ENCODE results near the gene DMD. TPM values are rescaled to one million over a fixed set of nuclear protein-coding genes. Genes with fewer than 3 reads are reported as not detected.

Gene DMD
- total RNA-seq, 1 donor from 2014 or later, result 9.7 TPM

DNA sequence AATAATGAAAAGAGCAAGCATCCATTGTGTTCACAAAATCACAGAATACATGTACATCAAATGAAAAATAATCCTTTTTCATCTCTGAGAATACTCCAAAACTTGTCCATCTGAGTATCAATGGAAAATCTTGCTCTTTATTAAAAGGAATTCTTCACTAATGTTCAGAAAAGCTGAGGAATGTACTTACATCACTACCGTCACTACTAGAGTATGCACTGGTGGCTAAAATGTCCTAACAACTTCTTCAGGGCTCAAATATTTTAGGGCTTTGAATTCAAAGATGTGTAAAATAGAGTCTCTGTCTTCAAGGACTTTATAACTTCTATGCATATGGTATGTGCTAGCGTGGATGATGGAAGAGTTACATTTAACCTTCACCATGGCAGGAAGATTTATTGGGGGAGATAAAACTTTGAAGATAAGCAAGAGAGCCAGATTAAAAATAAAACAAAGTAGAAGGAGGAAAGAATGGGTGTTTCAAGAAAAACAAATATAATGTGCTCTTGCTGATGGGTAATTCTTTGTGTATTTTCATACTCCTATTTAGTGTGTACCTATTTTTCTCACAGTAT is 55.1 kb downstream of the DMD start:
- H3K4me1 Mint-ChIP-seq, result peaks cover 4% of the 10 kb centered on the region
- no peak for DNase-seq (ENCODE audit: low read depth, low spot score)
- H3K36me3 Mint-ChIP-seq (ENCODE audit: low read depth), result no peaks in the 10 kb centered on the region
- H3K27me3 Mint-ChIP-seq (ENCODE audit: low read depth), result no peaks in the 10 kb centered on the region
- TF ChIP-seq, protein P1, sequence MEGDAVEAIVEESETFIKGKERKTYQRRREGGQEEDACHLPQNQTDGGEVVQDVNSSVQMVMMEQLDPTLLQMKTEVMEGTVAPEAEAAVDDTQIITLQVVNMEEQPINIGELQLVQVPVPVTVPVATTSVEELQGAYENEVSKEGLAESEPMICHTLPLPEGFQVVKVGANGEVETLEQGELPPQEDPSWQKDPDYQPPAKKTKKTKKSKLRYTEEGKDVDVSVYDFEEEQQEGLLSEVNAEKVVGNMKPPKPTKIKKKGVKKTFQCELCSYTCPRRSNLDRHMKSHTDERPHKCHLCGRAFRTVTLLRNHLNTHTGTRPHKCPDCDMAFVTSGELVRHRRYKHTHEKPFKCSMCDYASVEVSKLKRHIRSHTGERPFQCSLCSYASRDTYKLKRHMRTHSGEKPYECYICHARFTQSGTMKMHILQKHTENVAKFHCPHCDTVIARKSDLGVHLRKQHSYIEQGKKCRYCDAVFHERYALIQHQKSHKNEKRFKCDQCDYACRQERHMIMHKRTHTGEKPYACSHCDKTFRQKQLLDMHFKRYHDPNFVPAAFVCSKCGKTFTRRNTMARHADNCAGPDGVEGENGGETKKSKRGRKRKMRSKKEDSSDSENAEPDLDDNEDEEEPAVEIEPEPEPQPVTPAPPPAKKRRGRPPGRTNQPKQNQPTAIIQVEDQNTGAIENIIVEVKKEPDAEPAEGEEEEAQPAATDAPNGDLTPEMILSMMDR (conservative IDR thresholded peaks at IDR 0.05), result no peak
- H3K27ac Mint-ChIP-seq (ENCODE audit: unreplicated experiment), result no peak overlapping the region
- no peak overlapping the region for H3K4me3 Mint-ChIP-seq
- no peaks in the 10 kb centered on the region for H3K9me3 Mint-ChIP-seq

DNA sequence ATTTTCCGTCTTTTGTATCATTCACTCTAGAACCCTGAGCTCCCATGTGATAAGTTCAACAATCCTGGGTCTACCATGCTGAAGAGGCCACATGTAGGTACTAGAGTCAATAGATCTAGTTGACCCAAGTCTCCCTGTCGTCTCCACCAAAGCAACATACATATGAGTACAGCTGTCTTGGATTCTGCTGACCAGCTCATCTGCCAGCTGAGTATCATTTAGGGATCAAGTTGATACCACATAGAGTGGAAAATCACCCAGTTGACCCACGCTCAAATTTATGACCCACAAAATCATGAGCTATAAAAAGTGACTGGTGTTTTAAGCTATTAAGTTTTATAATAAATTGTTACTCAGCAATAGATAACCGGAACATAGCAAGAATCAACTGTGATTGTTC is 61.8 kb downstream of the DMD start:
- Mint-ChIP-seq H3K36me3 (ENCODE audit: low read depth) (no peaks in the 10 kb centered on the region), H3K9me3 (no peaks in the 10 kb centered on the region), H3K4me1 (no peaks in the 10 kb centered on the region), H3K27ac (ENCODE audit: unreplicated experiment) (no peak overlapping the region), H3K27me3 (ENCODE audit: low read depth) (no peaks in the 10 kb centered on the region), H3K4me3 (no peak overlapping the region)
- no peak for DNase-seq (ENCODE audit: low read depth, low spot score)
- TF ChIP-seq, protein P1 (conservative IDR thresholded peaks at IDR 0.05), result no peak

DNA sequence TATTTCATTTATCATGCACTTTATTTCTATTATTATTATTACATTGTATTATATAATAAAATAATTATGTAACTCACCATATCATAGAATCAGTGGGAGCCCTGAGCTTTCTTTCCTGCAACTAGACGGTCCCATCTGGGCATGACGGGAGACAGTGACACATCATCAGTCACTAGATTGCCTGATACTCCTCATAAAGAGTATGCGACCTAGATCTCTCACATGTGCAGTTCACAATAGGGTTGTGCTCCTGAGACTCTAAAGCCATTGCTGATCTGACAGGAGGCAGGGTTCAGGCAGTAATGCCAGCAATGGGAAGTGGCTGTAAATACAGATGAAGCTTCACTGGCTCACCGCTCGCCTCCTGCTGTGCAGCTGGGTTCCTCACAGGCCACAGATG is 62.3 kb downstream of the DMD start:
- H3K36me3 Mint-ChIP-seq (ENCODE audit: low read depth), result no peaks in the 10 kb centered on the region
- H3K27ac Mint-ChIP-seq (ENCODE audit: unreplicated experiment), result no peak overlapping the region
- TF ChIP-seq, protein P1 (conservative IDR thresholded peaks at IDR 0.05), result no peak
- DNase-seq (ENCODE audit: low read depth, low spot score), result no peak
- H3K4me1 Mint-ChIP-seq, result no peaks in the 10 kb centered on the region
- no peaks in the 10 kb centered on the region for H3K27me3 Mint-ChIP-seq (ENCODE audit: low read depth)
- no peaks in the 10 kb centered on the region for H3K9me3 Mint-ChIP-seq
- no peak overlapping the region for H3K4me3 Mint-ChIP-seq

DNA sequence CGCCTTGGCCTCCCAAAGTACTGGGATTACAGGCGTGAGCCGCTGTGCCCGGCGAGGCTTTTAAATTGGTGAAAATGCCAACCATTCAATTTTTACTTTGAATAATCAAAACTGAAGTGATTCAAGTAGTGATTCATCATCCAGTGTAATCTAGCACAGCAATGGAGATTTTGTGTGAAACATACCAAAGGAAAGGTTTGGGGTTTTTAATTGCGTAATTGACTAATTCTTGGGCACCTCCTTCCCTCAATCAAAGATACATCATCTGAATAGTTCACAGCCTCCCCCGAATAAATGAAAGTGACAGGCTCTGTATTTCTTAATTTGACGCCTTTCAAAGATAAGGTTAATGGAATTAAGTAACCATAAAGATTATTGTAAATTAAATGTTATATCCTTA is 69.0 kb downstream of the DMD start:
- Mint-ChIP-seq H3K4me3 (no peak overlapping the region), H3K27ac (ENCODE audit: unreplicated experiment) (no peak overlapping the region), H3K9me3 (no peaks in the 10 kb centered on the region), H3K4me1 (no peaks in the 10 kb centered on the region), H3K36me3 (ENCODE audit: low read depth) (no peaks in the 10 kb centered on the region), H3K27me3 (ENCODE audit: low read depth) (no peaks in the 10 kb centered on the region)
- no peak for DNase-seq (ENCODE audit: low read depth, low spot score)
- TF ChIP-seq, protein P1 (conservative IDR thresholded peaks at IDR 0.05), result no peak

DNA sequence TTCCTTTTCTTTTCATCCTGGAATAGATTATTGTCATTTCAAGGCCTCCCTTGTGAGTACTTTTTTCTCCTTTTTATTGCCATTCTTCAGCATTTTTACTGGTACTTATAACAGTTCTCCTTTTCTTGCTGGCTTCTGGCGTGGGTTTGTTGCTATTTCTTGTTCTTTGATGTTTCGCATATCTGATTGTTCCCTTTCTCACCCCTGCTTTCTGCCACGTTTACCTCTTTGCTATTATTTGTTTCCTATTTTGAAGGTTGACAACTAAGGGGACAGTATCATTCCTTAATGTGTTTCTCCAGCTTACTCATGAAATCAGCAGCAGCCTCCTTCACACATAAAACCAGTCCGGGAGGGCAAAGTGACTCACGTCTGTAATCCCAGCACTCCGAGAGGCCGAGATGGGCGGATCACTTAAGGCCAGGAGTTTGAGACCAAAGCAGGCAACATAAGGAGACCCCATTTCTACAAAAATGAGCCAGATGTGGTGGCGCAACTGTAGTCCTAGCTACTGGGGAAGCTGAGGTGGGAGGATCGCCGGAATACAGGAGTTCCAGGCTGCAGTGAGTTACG is 72.6 kb downstream of the DMD start:
- H3K4me3 Mint-ChIP-seq, result no peak overlapping the region
- H3K9me3 Mint-ChIP-seq, result no peaks in the 10 kb centered on the region
- H3K36me3 Mint-ChIP-seq (ENCODE audit: low read depth), result no peaks in the 10 kb centered on the region
- no peak overlapping the region for H3K27ac Mint-ChIP-seq (ENCODE audit: unreplicated experiment)
- no peaks in the 10 kb centered on the region for H3K4me1 Mint-ChIP-seq
- TF ChIP-seq, protein P1 (conservative IDR thresholded peaks at IDR 0.05), result no peak
- no peaks in the 10 kb centered on the region for H3K27me3 Mint-ChIP-seq (ENCODE audit: low read depth)
- no peak for DNase-seq (ENCODE audit: low read depth, low spot score)
